HCT116 (cell line): Measurements from ENCODE around the gene RCAN2. TPM values are rescaled to one million over a fixed set of nuclear protein-coding genes. Genes with fewer than 3 reads are reported as not detected.

ENCODE experiments used
- ATAC-seq: fragments of 200-7000 bp; cut with Tn5 transposase; 2 replicates; pipeline ENCODE4 v1.9.1; 2020; ENCODE audit warnings: mild to moderate bottlenecking, moderate library complexity
- BruUV-seq: library from RNA; stranded (reverse); fragments of 400-500 nt; replicated peaks from 2 replicates; lab custom pipeline; 2021; lab: Mats Ljungman, UMichigan
- CTCF ChIA-PET: fragments of 300-600 bp; sonication (Branson Sonifier 250); formaldehyde crosslinking; loops from one replicate; lab custom pipeline; 2021; ENCODE audit warnings: antibody characterized with exemption; lab: Charles Lee
- POLR2A ChIA-PET: fragments of 300-600, 350-600 bp; sonication (Branson Sonifier 250); formaldehyde crosslinking; loops from one replicate; lab custom pipeline; 2021; ENCODE audit warnings: antibody characterized with exemption; lab: Charles Lee
- RAD21 ChIA-PET, 2 experiments: fragments of 300-600 bp; sonication (Branson Sonifier 250); formaldehyde crosslinking; loops; one replicate each; lab custom pipeline; 2023; ENCODE audit warnings: low total read pairs in 2 of 2; ENCODE audit not compliant: uncharacterized antibody in 2 of 2, unreplicated experiment in 2 of 2, low non-redundant PET in 1 of 2; lab: Charles Lee
- DNase-seq: peaks from one replicate; pipeline ENCODE4 v3.0.0-alpha.2; 2010; ENCODE audit warnings: low read depth, low spot score
- H2AFZ ChIP-seq: fragments of 200-600 bp; shearing (Covaris generic), sonication (generic); 2 replicates; pipeline ENCODE4 v1.6.1; 2017; ENCODE audit warnings: low read depth, mixed run types, mixed read lengths, antibody characterized with exemption, low read length; ENCODE audit not compliant: poor library complexity, severe bottlenecking
- H3K27ac ChIP-seq: 2 replicates; pipeline ENCODE4 v1.5.1; 2012; ENCODE audit warnings: low read depth, low read length
- H3K27me3 ChIP-seq: fragments of 200-600 bp; sonication (generic); 2 replicates; pipeline ENCODE4 v1.6.1; 2016; ENCODE audit warnings: mixed run types, low read length, mixed read lengths; ENCODE audit not compliant: insufficient read depth
- H3K36me3 ChIP-seq, 2 experiments: fragments of 200-500 bp in 1 of 2; fragments of 200-600 bp in 1 of 2; sonication (Bioruptor generic) in 1 of 2; sonication (generic) in 1 of 2; 2 replicates each; pipeline versions ENCODE4 v1.5.1 to v1.6.1; 2014 to 2016; ENCODE audit warnings: low read length in 2 of 2, inconsistent platforms in 1 of 2, mixed read lengths in 1 of 2, mixed run types in 1 of 2; ENCODE audit not compliant: insufficient read depth in 2 of 2, control insufficient read depth in 1 of 2
- H3K4me1 ChIP-seq, 2 experiments: fragments of 200-600 bp in 1 of 2; sonication (generic) in 1 of 2; 2 replicates each; pipeline versions ENCODE4 v1.5.1 to v1.6.1; 2012 to 2017; ENCODE audit warnings: low read length in 2 of 2, inconsistent platforms in 1 of 2, mild to moderate bottlenecking in 1 of 2, mixed read lengths in 1 of 2, mixed run types in 1 of 2, moderate library complexity in 1 of 2; ENCODE audit not compliant: insufficient read depth in 2 of 2, control insufficient read depth in 1 of 2
- H3K4me2 ChIP-seq: fragments of 200-600 bp; sonication (generic); 2 replicates; pipeline ENCODE4 v1.6.1; 2017; ENCODE audit warnings: mixed run types, low read length, mixed read lengths
- H3K4me3 ChIP-seq, 2 experiments: fragments of 200-600 bp in 1 of 2; sonication (generic) in 1 of 2; replicated peaks in 1 of 2; 2 replicates each; pipeline ENCODE4 v1.5.1; 2011 to 2016; ENCODE audit warnings: low read length in 2 of 2, control low read depth in 1 of 2, low read depth in 1 of 2, mild to moderate bottlenecking in 1 of 2, mixed read lengths in 1 of 2, mixed run types in 1 of 2
- H3K79me2 ChIP-seq: fragments of 200-600 bp; sonication (generic); 2 replicates; pipeline ENCODE4 v1.6.1; 2017; ENCODE audit warnings: mild to moderate bottlenecking, mixed run types, low read length, moderate library complexity, mixed read lengths; ENCODE audit not compliant: insufficient read depth
- H3K9ac ChIP-seq: fragments of 200-600 bp; sonication (generic); 2 replicates; pipeline ENCODE4 v1.6.1; 2016; ENCODE audit warnings: low read length, mixed read lengths
- H3K9me2 ChIP-seq: fragments of 200-600 bp; sonication (generic), shearing (Covaris generic); 2 replicates; pipeline ENCODE4 v1.6.1; 2017; ENCODE audit warnings: mixed run types, mild to moderate bottlenecking, moderate library complexity; ENCODE audit not compliant: insufficient read depth
- H3K9me3 ChIP-seq, 2 experiments: fragments of 200-500 bp in 1 of 2; fragments of 200-600 bp in 1 of 2; sonication (Bioruptor generic) in 1 of 2; sonication (generic) in 1 of 2; 2 replicates each; pipeline ENCODE4 v1.6.1; 2014 to 2017; ENCODE audit warnings: low read length in 2 of 2, mixed read lengths in 2 of 2, inconsistent platforms in 1 of 2, low read depth in 1 of 2, mild to moderate bottlenecking in 1 of 2, mixed run types in 1 of 2, moderate library complexity in 1 of 2; ENCODE audit not compliant: control insufficient read depth in 1 of 2, insufficient read depth in 1 of 2
- H4K20me1 ChIP-seq: fragments of 200-600 bp; sonication (generic), shearing (Covaris generic); 2 replicates; pipeline ENCODE4 v1.6.1; 2017; ENCODE audit warnings: mixed run types, mild to moderate bottlenecking, moderate library complexity; ENCODE audit not compliant: insufficient read depth
- CBX3 ChIP-seq: IDR thresholded peaks from 2 replicates; pipeline ENCODE4 v1.6.1; 2012; ENCODE audit warnings: low read depth
- CEBPB ChIP-seq: IDR thresholded peaks from 2 replicates; pipeline ENCODE4 v1.6.1; 2012; ENCODE audit warnings: low read depth
- EGR1 ChIP-seq: IDR thresholded peaks from 2 replicates; pipeline ENCODE4 v1.6.1; 2012; ENCODE audit warnings: low read depth
- ELF1 ChIP-seq: IDR thresholded peaks from 2 replicates; pipeline ENCODE4 v1.6.1; 2012; ENCODE audit warnings: low read depth, borderline replicate concordance
- EZH2 ChIP-seq: fragments of 200-600 bp; sonication (generic); IDR thresholded peaks from 2 replicates; pipeline ENCODE4 v1.6.1; 2017; ENCODE audit warnings: antibody characterized with exemption, mixed run types
- EZH2phosphoT487 ChIP-seq: fragments of 200-600 bp; IDR thresholded peaks from 2 replicates; pipeline ENCODE4 v1.6.1; 2018; ENCODE audit warnings: antibody characterized with exemption, borderline replicate concordance
- FOSL1 ChIP-seq: IDR thresholded peaks from 2 replicates; pipeline ENCODE4 v1.6.1; 2012; ENCODE audit warnings: low read depth
- JUND ChIP-seq: IDR thresholded peaks from 2 replicates; pipeline ENCODE4 v1.6.1; 2012
- POLR2AphosphoS5 ChIP-seq: IDR thresholded peaks from 2 replicates; pipeline ENCODE4 v1.6.1; 2011; ENCODE audit warnings: mild to moderate bottlenecking, low read depth, low read length, moderate library complexity
- RAD21 ChIP-seq: IDR thresholded peaks from 2 replicates; pipeline ENCODE4 v1.6.1; 2012; ENCODE audit warnings: low read depth, mild to moderate bottlenecking
- SIN3A ChIP-seq: IDR thresholded peaks from 2 replicates; pipeline ENCODE4 v1.6.1; 2012; ENCODE audit warnings: low read depth
- SP1 ChIP-seq: IDR thresholded peaks from 2 replicates; pipeline ENCODE4 v1.6.1; 2012; ENCODE audit warnings: low read depth
- SRF ChIP-seq: IDR thresholded peaks from 2 replicates; pipeline ENCODE4 v1.6.1; 2012; ENCODE audit warnings: low read depth
- TCF7L2 ChIP-seq: IDR thresholded peaks from 2 replicates; pipeline ENCODE4 v1.7.0; 2011; ENCODE audit warnings: borderline replicate concordance, inconsistent platforms; ENCODE audit not compliant: insufficient read depth, insufficient read length; ENCODE audit errors: extremely low read depth
- ZFX ChIP-seq: fragments of 450-650 bp; IDR thresholded peaks from 2 replicates; pipeline ENCODE4 v1.6.1; 2017
- ZNF274 ChIP-seq: fragments of 200-500 bp; sonication (Bioruptor generic); IDR thresholded peaks from 2 replicates; pipeline ENCODE4 v1.6.1; 2014; ENCODE audit warnings: mild to moderate bottlenecking, low read depth, low read length, inconsistent platforms
- intact Hi-C: fragments of 100-400 bp; cut with micrococcal nuclease; formaldehyde crosslinking; loops from 2 replicates; pipeline ENCODE4 v1.10.0; 2022
- total RNA-seq: library from RNA; stranded (reverse); gene quantifications from one replicate; pipeline ENCODE4 v1.2.1, GENCODE V29; 2021; ENCODE audit not compliant: unreplicated experiment
- TF ChIP-seq, protein P1 (sequence below): IDR thresholded peaks from 2 replicates; pipeline ENCODE4 v1.6.1; 2011; ENCODE audit warnings: mild to moderate bottlenecking, low read length, moderate library complexity; ENCODE audit not compliant: insufficient replicate concordance; ENCODE audit errors: extremely low read depth
- TF ChIP-seq, protein P2 (sequence below): IDR thresholded peaks from 2 replicates; pipeline ENCODE4 v1.6.1; 2012; ENCODE audit warnings: low read depth
- TF ChIP-seq, protein P3 (sequence below): IDR thresholded peaks from 2 replicates; pipeline ENCODE4 v1.6.1; 2012
- TF ChIP-seq, protein P4 (sequence below), 3 experiments: fragments of 200-600 bp in 1 of 3; sonication (generic) in 1 of 3; IDR thresholded peaks in 2 of 3; conservative IDR thresholded peaks in 1 of 3; 2 replicates each; pipeline ENCODE4 v1.5.1; 2012 to 2017; ENCODE audit warnings: low read depth in 2 of 3, low read length in 2 of 3, antibody characterized with exemption in 1 of 3, borderline replicate concordance in 1 of 3, control low read depth in 1 of 3, mild to moderate bottlenecking in 1 of 3, mixed read lengths in 1 of 3, mixed run types in 1 of 3, moderate library complexity in 1 of 3; ENCODE audit not compliant: insufficient read depth in 1 of 3

Gene RCAN2
- total RNA-seq, 1 experiment from 2014 or later = 0.57 TPM

DNA sequence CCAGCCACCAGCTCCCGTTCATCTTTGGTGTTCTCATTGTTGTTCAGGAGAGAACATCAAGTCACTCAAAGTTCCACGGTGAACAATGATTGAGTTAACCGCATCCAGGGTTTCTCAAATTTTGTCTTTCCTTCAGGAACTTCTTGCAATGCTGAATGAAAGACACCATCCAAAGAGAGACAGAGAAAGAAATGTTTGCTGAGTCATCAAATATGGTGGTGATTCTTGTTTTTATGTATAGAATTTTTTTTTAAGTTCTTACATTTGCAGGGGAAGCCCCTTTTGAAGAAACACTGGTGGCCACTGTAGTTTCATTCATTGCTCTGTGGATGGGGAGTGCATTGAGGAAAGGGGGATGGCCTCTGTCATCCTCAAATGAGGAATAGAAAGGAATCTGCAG lies 258.1 kb downstream of the RCAN2 start:
- ATAC-seq (no peak), DNase-seq (no peak)
- RAD21 ChIA-PET = no interaction called here
- no peak overlapping the region for H3K27ac ChIP-seq
- H3K4me3 ChIP-seq = no peak overlapping the region
- H3K9me2 ChIP-seq = no peaks in the 10 kb centered on the region
- H2AFZ ChIP-seq = no peak overlapping the region
- POLR2A ChIA-PET = no interaction called here
- no peaks in the 10 kb centered on the region for H3K27me3 ChIP-seq
- no peaks in the 10 kb centered on the region for H3K36me3 ChIP-seq
- no peaks in the 10 kb centered on the region for H3K4me1 ChIP-seq
- BruUV-seq = no TSS peak
- CTCF ChIA-PET = no interaction called here
- H3K9ac ChIP-seq = no peak overlapping the region
- no peak for TF ChIP-seq POLR2AphosphoS5
- TF ChIP-seq, protein P1, sequence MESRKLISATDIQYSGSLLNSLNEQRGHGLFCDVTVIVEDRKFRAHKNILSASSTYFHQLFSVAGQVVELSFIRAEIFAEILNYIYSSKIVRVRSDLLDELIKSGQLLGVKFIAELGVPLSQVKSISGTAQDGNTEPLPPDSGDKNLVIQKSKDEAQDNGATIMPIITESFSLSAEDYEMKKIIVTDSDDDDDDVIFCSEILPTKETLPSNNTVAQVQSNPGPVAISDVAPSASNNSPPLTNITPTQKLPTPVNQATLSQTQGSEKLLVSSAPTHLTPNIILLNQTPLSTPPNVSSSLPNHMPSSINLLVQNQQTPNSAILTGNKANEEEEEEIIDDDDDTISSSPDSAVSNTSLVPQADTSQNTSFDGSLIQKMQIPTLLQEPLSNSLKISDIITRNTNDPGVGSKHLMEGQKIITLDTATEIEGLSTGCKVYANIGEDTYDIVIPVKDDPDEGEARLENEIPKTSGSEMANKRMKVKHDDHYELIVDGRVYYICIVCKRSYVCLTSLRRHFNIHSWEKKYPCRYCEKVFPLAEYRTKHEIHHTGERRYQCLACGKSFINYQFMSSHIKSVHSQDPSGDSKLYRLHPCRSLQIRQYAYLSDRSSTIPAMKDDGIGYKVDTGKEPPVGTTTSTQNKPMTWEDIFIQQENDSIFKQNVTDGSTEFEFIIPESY = no peak
- no peak for TF ChIP-seq SIN3A
- TF ChIP-seq, protein P2, sequence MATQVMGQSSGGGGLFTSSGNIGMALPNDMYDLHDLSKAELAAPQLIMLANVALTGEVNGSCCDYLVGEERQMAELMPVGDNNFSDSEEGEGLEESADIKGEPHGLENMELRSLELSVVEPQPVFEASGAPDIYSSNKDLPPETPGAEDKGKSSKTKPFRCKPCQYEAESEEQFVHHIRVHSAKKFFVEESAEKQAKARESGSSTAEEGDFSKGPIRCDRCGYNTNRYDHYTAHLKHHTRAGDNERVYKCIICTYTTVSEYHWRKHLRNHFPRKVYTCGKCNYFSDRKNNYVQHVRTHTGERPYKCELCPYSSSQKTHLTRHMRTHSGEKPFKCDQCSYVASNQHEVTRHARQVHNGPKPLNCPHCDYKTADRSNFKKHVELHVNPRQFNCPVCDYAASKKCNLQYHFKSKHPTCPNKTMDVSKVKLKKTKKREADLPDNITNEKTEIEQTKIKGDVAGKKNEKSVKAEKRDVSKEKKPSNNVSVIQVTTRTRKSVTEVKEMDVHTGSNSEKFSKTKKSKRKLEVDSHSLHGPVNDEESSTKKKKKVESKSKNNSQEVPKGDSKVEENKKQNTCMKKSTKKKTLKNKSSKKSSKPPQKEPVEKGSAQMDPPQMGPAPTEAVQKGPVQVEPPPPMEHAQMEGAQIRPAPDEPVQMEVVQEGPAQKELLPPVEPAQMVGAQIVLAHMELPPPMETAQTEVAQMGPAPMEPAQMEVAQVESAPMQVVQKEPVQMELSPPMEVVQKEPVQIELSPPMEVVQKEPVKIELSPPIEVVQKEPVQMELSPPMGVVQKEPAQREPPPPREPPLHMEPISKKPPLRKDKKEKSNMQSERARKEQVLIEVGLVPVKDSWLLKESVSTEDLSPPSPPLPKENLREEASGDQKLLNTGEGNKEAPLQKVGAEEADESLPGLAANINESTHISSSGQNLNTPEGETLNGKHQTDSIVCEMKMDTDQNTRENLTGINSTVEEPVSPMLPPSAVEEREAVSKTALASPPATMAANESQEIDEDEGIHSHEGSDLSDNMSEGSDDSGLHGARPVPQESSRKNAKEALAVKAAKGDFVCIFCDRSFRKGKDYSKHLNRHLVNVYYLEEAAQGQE = no peak
- TF ChIP-seq CEBPB = no peak
- TF ChIP-seq FOSL1 = no peak
- no peak for TF ChIP-seq SP1
- no peak for TF ChIP-seq ZNF274
- TF ChIP-seq EZH2phosphoT487 = no peak
- TF ChIP-seq SRF = no peak
- no peak for TF ChIP-seq EZH2
- no peak for TF ChIP-seq JUND
- no peak for TF ChIP-seq CBX3
- no peak for TF ChIP-seq TCF7L2
- no peak for TF ChIP-seq ELF1
- no peak for TF ChIP-seq EGR1
- TF ChIP-seq RAD21 = no peak
- TF ChIP-seq, protein P3, sequence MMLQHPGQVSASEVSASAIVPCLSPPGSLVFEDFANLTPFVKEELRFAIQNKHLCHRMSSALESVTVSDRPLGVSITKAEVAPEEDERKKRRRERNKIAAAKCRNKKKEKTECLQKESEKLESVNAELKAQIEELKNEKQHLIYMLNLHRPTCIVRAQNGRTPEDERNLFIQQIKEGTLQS = no peak
- TF ChIP-seq, protein P4, sequence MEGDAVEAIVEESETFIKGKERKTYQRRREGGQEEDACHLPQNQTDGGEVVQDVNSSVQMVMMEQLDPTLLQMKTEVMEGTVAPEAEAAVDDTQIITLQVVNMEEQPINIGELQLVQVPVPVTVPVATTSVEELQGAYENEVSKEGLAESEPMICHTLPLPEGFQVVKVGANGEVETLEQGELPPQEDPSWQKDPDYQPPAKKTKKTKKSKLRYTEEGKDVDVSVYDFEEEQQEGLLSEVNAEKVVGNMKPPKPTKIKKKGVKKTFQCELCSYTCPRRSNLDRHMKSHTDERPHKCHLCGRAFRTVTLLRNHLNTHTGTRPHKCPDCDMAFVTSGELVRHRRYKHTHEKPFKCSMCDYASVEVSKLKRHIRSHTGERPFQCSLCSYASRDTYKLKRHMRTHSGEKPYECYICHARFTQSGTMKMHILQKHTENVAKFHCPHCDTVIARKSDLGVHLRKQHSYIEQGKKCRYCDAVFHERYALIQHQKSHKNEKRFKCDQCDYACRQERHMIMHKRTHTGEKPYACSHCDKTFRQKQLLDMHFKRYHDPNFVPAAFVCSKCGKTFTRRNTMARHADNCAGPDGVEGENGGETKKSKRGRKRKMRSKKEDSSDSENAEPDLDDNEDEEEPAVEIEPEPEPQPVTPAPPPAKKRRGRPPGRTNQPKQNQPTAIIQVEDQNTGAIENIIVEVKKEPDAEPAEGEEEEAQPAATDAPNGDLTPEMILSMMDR (IDR thresholded peaks at IDR 0.05 in 2 of 3, conservative IDR thresholded peaks at IDR 0.05 in 1 of 3; ENCODE audit: borderline replicate concordance in 1 of 3, insufficient read depth in 1 of 3, low read depth in 2 of 3, low read length in 2 of 3) = no peak
- TF ChIP-seq ZFX = no peak
- no peaks in the 10 kb centered on the region for H4K20me1 ChIP-seq
- H3K9me3 ChIP-seq = no peaks in the 10 kb centered on the region
- H3K79me2 ChIP-seq = no peaks in the 10 kb centered on the region
- intact Hi-C loops = no loop called here
- no peak overlapping the region for H3K4me2 ChIP-seq
